ENCODE data around the gene MRPL53.

MRPL53 gene

DNA sequence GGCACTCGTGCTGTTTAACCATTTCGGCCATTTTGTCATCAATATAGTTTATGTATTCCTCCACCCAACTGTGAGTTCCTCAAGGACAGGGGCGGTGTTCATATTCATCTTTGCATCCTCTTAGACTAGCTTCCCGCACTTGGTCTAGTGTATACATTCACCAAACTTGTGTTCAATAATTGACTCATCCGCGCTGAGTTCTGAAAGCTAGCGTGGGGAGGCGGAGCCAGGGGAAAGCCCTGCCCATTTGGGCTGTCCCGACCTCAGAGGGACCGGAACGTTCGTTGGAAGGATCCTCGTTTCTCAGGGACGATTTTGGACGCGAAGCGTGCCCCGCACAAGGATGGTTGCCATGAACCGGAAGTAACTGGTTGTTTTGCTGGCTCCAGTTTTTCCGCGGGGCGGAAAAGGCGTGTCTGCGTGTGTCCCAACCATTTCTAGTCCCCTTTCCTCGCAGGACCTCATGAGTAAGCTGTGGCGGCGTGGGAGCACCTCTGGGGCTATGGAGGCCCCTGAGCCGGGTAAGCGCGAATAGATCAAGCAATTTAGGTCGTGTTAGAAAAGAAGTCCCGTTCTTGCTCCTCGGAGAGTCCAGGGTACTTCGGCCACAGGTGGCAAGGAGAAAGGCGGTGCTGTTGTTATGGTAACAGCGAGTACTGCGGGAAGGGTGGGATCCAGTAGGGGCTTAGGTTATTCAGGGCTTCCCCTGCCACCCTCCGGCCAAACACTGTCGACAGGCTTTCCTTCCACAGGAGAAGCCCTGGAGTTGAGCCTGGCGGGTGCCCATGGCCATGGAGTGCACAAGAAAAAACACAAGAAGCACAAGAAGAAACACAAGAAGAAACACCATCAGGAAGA, 17.6 kb downstream of the MRPL53 start, which contains the start of gene INO80B:
Gene INO80B (plus strand): TSS at position 434 of the 858 bp plus-strand sequence. CDS start 30 bp downstream, at position 464.
- peak within 1 kb of the TSS; percentile 89 for H3K4me2 ChIP-seq (ENCODE audit: low read length)
- H3K27ac ChIP-seq (ENCODE audit: low read length), result peak within 1 kb of the TSS; percentile 54
- H3K4me1 ChIP-seq (ENCODE audit: low read length), result peaks cover 23% of the 10 kb centered on the region
- no peaks in the 10 kb centered on the region for H3K9me3 ChIP-seq (ENCODE audit: insufficient read depth, low read length)
- peak within 1 kb of the TSS; percentile 68 for H3K9ac ChIP-seq (ENCODE audit: low read length)
- TF ChIP-seq, protein P1, sequence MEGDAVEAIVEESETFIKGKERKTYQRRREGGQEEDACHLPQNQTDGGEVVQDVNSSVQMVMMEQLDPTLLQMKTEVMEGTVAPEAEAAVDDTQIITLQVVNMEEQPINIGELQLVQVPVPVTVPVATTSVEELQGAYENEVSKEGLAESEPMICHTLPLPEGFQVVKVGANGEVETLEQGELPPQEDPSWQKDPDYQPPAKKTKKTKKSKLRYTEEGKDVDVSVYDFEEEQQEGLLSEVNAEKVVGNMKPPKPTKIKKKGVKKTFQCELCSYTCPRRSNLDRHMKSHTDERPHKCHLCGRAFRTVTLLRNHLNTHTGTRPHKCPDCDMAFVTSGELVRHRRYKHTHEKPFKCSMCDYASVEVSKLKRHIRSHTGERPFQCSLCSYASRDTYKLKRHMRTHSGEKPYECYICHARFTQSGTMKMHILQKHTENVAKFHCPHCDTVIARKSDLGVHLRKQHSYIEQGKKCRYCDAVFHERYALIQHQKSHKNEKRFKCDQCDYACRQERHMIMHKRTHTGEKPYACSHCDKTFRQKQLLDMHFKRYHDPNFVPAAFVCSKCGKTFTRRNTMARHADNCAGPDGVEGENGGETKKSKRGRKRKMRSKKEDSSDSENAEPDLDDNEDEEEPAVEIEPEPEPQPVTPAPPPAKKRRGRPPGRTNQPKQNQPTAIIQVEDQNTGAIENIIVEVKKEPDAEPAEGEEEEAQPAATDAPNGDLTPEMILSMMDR (IDR thresholded peaks at IDR 0.05; ENCODE audit: low read depth, low read length), result no peak
- TF ChIP-seq EZH2phosphoT487 (IDR thresholded peaks at IDR 0.05; ENCODE audit: low read depth), result no peak
- H2AFZ ChIP-seq (ENCODE audit: low read depth, low read length), result peak within 1 kb of the TSS; percentile 87
- H4K20me1 ChIP-seq (ENCODE audit: insufficient read depth, low read length), result no peaks in the 10 kb centered on the region
- peak within 1 kb of the TSS; percentile 85 for H3K4me3 ChIP-seq (ENCODE audit: low read length)
- H3K27me3 ChIP-seq (ENCODE audit: low read depth, low read length), result no peaks in the 10 kb centered on the region
- H3K79me2 ChIP-seq (ENCODE audit: low read length), result peaks cover 20% of the 10 kb centered on the region
- no peaks in the 10 kb centered on the region for H3K36me3 ChIP-seq (replicated peaks; ENCODE audit: low read depth, low read length)

DNA sequence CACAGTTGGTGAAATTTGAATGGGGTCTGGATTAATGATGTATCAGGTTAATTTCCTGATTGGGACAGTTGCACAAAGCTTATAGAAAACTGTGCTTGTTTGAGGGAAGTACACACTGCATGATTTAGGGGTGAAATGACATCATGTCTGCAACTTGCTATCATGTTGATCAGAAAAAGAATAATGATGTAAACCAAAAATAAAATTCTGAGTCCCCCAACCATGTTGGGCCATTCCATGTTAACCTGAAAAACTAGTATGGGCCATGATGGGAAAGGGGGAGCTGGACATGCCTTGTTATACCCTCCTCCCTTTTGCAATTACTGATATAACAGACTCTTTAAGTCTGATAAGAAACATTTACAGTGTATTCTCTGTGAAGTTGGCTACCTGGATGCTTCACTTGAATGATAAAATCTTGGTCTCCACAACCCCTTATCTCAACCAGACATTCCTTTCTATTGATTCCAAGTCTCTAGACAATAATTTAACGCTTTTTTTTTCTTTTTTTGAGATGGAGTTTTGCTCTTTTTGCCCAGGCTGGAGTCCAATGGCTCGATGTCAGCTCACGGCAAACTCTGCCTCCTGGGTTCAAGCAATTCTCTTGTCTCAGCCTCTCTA, 21.8 kb downstream of the MRPL53 start:
- H4K20me1 ChIP-seq (ENCODE audit: insufficient read depth, low read length), result no peaks in the 10 kb centered on the region
- no peak overlapping the region for H3K4me3 ChIP-seq (ENCODE audit: low read length)
- no peak overlapping the region for H3K4me2 ChIP-seq (ENCODE audit: low read length)
- H3K27me3 ChIP-seq (ENCODE audit: low read depth, low read length), result no peaks in the 10 kb centered on the region
- no peak overlapping the region for H3K27ac ChIP-seq (ENCODE audit: low read length)
- H3K9ac ChIP-seq (ENCODE audit: low read length), result no peak overlapping the region
- H3K9me3 ChIP-seq (ENCODE audit: insufficient read depth, low read length), result no peaks in the 10 kb centered on the region
- TF ChIP-seq, protein P1 (IDR thresholded peaks at IDR 0.05; ENCODE audit: low read depth, low read length), result no peak
- TF ChIP-seq EZH2phosphoT487 (IDR thresholded peaks at IDR 0.05; ENCODE audit: low read depth), result no peak
- H3K36me3 ChIP-seq (replicated peaks; ENCODE audit: low read depth, low read length), result no peaks in the 10 kb centered on the region
- H2AFZ ChIP-seq (ENCODE audit: low read depth, low read length), result no peak overlapping the region
- H3K79me2 ChIP-seq (ENCODE audit: low read length), result peaks cover 5% of the 10 kb centered on the region; the same call in 1 of the 2 replicates
- peaks cover 7% of the 10 kb centered on the region for H3K4me1 ChIP-seq (ENCODE audit: low read length)

DNA sequence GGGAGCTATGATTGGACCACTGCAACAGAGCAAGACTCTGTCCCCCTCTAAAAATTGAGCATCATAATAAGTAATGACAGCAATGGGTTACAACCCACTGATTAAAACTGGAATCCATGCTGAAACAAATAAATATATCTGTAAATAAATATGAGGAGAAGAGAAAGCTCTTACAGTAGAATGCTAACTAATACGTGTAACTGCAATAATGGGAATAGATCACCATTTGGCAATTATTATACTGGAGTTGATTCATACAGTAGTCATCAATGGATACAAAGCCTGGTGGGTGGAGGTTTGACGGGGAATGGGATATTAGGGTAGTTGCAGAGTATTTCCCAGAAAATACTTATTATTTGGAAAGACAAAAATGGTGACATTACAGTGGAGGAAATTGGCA, 23.7 kb downstream of the MRPL53 start:
- no peaks in the 10 kb centered on the region for H3K27me3 ChIP-seq (ENCODE audit: low read depth, low read length)
- no peaks in the 10 kb centered on the region for H3K79me2 ChIP-seq (ENCODE audit: low read length)
- peaks cover 15% of the 10 kb centered on the region for H3K4me1 ChIP-seq (ENCODE audit: low read length)
- H2AFZ ChIP-seq (ENCODE audit: low read depth, low read length), result no peak overlapping the region
- no peaks in the 10 kb centered on the region for H3K9me3 ChIP-seq (ENCODE audit: insufficient read depth, low read length)
- no peaks in the 10 kb centered on the region for H4K20me1 ChIP-seq (ENCODE audit: insufficient read depth, low read length)
- no peaks in the 10 kb centered on the region for H3K36me3 ChIP-seq (replicated peaks; ENCODE audit: low read depth, low read length)
- H3K9ac ChIP-seq (ENCODE audit: low read length), result no peak overlapping the region
- TF ChIP-seq EZH2phosphoT487 (IDR thresholded peaks at IDR 0.05; ENCODE audit: low read depth), result no peak
- TF ChIP-seq, protein P1 (IDR thresholded peaks at IDR 0.05; ENCODE audit: low read depth, low read length), result no peak
- H3K4me2 ChIP-seq (ENCODE audit: low read length), result no peak overlapping the region
- H3K4me3 ChIP-seq (ENCODE audit: low read length), result no peak overlapping the region
- no peak overlapping the region for H3K27ac ChIP-seq (ENCODE audit: low read length)
